ENCODE data around the gene COL17A1. TPM values are rescaled to one million over a fixed set of nuclear protein-coding genes. Genes with fewer than 3 reads are reported as not detected.

The COL17A1 gene
- total and polyA plus RNA-seq, 2 donors (not counting 1 experiment from before 2014, with no cell fraction given) = under 0.01 to 0.12 TPM

GRCh38 chr10:104120903-104121484 is 35.3 kb upstream of the COL17A1 start:
- DNase-seq (ENCODE audit: low read depth in 2 of 2) = peak; percentile 95 to 97
- TF ChIP-seq EZH2 (IDR thresholded peaks at IDR 0.05; ENCODE audit: low read length, missing control alignments) (no peak), CTCF (conservative IDR thresholded peaks at IDR 0.05 in 1 of 2, IDR thresholded peaks at IDR 0.05 in 1 of 2; ENCODE audit: low read depth in 1 of 2, low read length in 2 of 2) (no peak)
- Histone ChIP-seq H3K4me2 (ENCODE audit: extremely low read depth, insufficient read depth, low read length) (peak overlapping the region; percentile 73), H3K79me2 (ENCODE audit: control insufficient read depth, insufficient read depth, low read length) (no peaks in the 10 kb centered on the region), H3K4me3 (replicated peaks in 1 of 4; ENCODE audit: control extremely low read depth in 1 of 4, insufficient read depth in 1 of 4, low read depth in 3 of 4, low read length in 4 of 4) (peak overlapping the region; percentile 44 to 88 (median 78)), H3K4me1 (ENCODE audit: control insufficient read depth, extremely low read depth, insufficient read depth, low read length) (peaks cover 5% of the 10 kb centered on the region), H3K9ac (ENCODE audit: insufficient read depth, low read length) (peak overlapping the region; percentile 85), H4K20me1 (ENCODE audit: control insufficient read depth, extremely low read depth, insufficient read depth, low read length) (no peaks in the 10 kb centered on the region), H3K9me3 (ENCODE audit: control insufficient read depth, insufficient read depth, low read depth, low read length) (no peaks in the 10 kb centered on the region), H3K36me3 (ENCODE audit: control insufficient read depth, insufficient read depth, low read length) (no peaks in the 10 kb centered on the region), H3K27me3 (ENCODE audit: control insufficient read depth, insufficient read depth, low read length) (no peaks in the 10 kb centered on the region), H2AFZ (ENCODE audit: low read length) (peak overlapping the region; percentile 90), H3K27ac (ENCODE audit: insufficient read depth, low read length) (peak overlapping the region; percentile 97)

- peak overlapping the region; percentile 90 for H2AFZ ChIP-seq (ENCODE audit: low read length)
These were observed 34.8 kb upstream of the COL17A1 start for GRCh38 chr10:104120512-104120902.

GRCh38 chr10:104119996-104120395 is 34.3 kb upstream of the COL17A1 start:
- TF ChIP-seq EZH2 (IDR thresholded peaks at IDR 0.05; ENCODE audit: low read length, missing control alignments) = no peak
- TF ChIP-seq CTCF (conservative IDR thresholded peaks at IDR 0.05 in 1 of 2, IDR thresholded peaks at IDR 0.05 in 1 of 2; ENCODE audit: low read depth in 1 of 2, low read length in 2 of 2) = no peak
- H3K4me2 ChIP-seq (ENCODE audit: extremely low read depth, insufficient read depth, low read length) = no peak overlapping the region
- no peaks in the 10 kb centered on the region for H3K27me3 ChIP-seq (ENCODE audit: control insufficient read depth, insufficient read depth, low read length)
- no peaks in the 10 kb centered on the region for H3K9me3 ChIP-seq (ENCODE audit: control insufficient read depth, insufficient read depth, low read depth, low read length)
- H3K4me1 ChIP-seq (ENCODE audit: control insufficient read depth, extremely low read depth, insufficient read depth, low read length) = peaks cover 5% of the 10 kb centered on the region
- H3K4me3 ChIP-seq (replicated peaks in 1 of 4; ENCODE audit: control extremely low read depth in 1 of 4, insufficient read depth in 1 of 4, low read depth in 3 of 4, low read length in 4 of 4) = no peak overlapping the region
- no peaks in the 10 kb centered on the region for H4K20me1 ChIP-seq (ENCODE audit: control insufficient read depth, extremely low read depth, insufficient read depth, low read length)
- peak overlapping the region; percentile 2 for H2AFZ ChIP-seq (ENCODE audit: low read length)
- peak in 1 of 2 donors; percentile 1 for DNase-seq (ENCODE audit: low read depth in 2 of 2)
- H3K36me3 ChIP-seq (ENCODE audit: control insufficient read depth, insufficient read depth, low read length) = no peaks in the 10 kb centered on the region
- no peaks in the 10 kb centered on the region for H3K79me2 ChIP-seq (ENCODE audit: control insufficient read depth, insufficient read depth, low read length)
- H3K27ac ChIP-seq (ENCODE audit: insufficient read depth, low read length) = peak overlapping the region; percentile 97
- H3K9ac ChIP-seq (ENCODE audit: insufficient read depth, low read length) = no peak overlapping the region

More at GRCh38 chr10:104120512-104120902, 34.8 kb upstream of the COL17A1 start:
- H3K36me3 ChIP-seq (ENCODE audit: control insufficient read depth, insufficient read depth, low read length) = no peaks in the 10 kb centered on the region
- H4K20me1 ChIP-seq (ENCODE audit: control insufficient read depth, extremely low read depth, insufficient read depth, low read length) = no peaks in the 10 kb centered on the region
- TF ChIP-seq EZH2 (IDR thresholded peaks at IDR 0.05; ENCODE audit: low read length, missing control alignments) (no peak), CTCF (conservative IDR thresholded peaks at IDR 0.05 in 1 of 2, IDR thresholded peaks at IDR 0.05 in 1 of 2; ENCODE audit: low read depth in 1 of 2, low read length in 2 of 2) (no peak)
- peak overlapping the region; percentile 73 for H3K4me2 ChIP-seq (ENCODE audit: extremely low read depth, insufficient read depth, low read length)
- no peaks in the 10 kb centered on the region for H3K27me3 ChIP-seq (ENCODE audit: control insufficient read depth, insufficient read depth, low read length)
- H3K27ac ChIP-seq (ENCODE audit: insufficient read depth, low read length) = peak overlapping the region; percentile 97
- no peaks in the 10 kb centered on the region for H3K79me2 ChIP-seq (ENCODE audit: control insufficient read depth, insufficient read depth, low read length)
- no peaks in the 10 kb centered on the region for H3K9me3 ChIP-seq (ENCODE audit: control insufficient read depth, insufficient read depth, low read depth, low read length)
- H3K4me3 ChIP-seq (replicated peaks in 1 of 4; ENCODE audit: control extremely low read depth in 1 of 4, insufficient read depth in 1 of 4, low read depth in 3 of 4, low read length in 4 of 4) = peak overlapping the region in 3 of 4 experiments; percentile 35 to 88 (median 86)
- peaks cover 5% of the 10 kb centered on the region for H3K4me1 ChIP-seq (ENCODE audit: control insufficient read depth, extremely low read depth, insufficient read depth, low read length)
- no peak for DNase-seq (ENCODE audit: low read depth in 2 of 2)
- H3K9ac ChIP-seq (ENCODE audit: insufficient read depth, low read length) = no peak overlapping the region

Data from fibroblast of lung (primary cell).